Stimulated activated CD4-positive, alpha-beta T cell treated with anti-CD3 and anti-CD28 coated beads, Interleukin-4, amount 100 ng/mL, for 1 hour (primary cell): Measurements from ENCODE around the gene WWC1.

Experiments
- DNase-seq: peaks from one replicate; pipeline ENCODE4 v3.0.0-alpha.2; 2020

WWC1 gene

DNA sequence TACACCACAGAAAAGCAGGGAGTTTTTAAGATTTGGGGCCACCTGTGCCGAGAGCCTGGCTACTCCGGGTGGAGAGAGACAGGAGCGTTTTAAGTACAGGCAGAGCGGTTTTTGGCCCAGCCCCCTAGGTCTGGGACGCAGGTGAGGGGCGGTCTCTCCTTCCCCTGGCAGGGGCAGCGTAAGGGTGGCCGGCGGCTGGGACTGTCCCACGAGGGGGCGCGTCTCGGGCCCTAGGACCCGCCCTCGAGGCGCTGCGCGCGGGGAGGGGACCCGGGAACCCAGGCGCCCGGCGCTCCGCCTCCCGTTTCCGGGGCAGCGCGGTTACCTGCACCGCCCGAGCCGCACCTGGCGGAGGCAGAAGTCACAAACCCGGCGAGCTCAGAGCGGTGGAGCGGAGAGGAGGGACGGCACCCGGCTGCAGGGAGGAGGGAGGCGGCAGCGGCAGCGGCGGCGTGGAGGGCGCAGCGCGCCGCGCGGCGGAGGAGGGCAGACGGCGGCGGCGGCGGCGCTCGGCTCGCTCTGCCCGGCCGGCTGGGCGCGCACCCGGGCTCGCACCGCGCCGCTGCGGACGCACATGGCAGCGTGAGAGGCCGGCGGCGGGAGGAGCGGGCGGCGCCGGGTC, at the start of gene WWC1:
Gene WWC1, plus strand, starts transcription at position 304 of the 622 bp plus-strand sequence. CDS start 508 bp downstream, outside the sequence.
- DNase-seq: peak; percentile 48

DNA sequence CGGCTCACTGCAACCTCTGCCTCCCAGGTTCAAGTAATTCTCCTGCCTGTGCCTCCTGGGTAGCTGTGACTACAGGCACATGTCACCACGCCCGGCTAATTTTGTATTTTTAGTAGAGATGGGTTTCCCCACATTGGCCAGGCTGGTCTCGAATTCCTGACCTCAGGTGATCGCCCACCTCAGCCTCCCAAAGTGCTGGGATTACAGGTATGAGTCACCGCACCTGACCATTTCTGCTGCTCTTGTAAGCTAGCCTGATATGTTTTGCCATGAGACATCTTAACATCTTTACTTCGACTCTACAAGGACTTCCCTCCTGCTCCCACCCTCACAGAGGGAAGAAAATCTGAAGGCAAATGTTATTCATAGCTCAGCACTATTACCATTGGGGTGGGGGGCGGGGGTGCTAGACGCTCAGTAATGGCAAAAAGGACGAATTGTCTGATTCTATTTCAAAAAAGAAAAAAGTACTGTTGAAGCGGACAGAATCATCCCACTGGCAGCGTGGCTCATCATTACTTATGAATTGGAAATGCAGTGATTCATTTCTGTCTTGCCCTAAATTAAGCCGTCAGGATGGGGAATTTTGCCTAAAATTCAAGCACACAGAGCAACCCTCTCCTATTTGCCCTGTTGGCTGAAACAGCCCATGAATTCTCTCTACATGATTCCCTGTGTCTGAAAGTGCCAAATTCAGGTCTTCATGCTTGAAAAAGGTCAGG, 46.4 kb upstream of the WWC1 start:
- DNase-seq: no peak

DNA sequence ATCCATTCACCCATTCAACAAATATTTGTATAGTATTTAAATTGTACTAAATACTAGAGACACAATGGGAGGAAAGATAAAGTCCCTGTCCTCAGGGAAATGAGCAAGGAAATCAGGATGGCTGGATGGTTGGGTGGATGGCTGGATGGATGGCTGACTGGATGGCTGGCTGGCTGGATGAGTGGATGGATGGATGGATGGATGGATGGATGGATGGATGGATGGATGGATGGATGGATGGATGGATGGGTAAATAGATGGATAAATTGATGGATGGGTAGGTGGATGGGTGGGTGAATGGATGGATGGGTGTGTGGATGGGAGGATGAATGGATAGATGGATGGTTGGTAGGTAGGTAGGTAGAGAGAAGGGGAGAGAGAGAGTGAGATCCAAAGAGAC, 41.5 kb upstream of the WWC1 start:
- DNase-seq: no peak

DNA sequence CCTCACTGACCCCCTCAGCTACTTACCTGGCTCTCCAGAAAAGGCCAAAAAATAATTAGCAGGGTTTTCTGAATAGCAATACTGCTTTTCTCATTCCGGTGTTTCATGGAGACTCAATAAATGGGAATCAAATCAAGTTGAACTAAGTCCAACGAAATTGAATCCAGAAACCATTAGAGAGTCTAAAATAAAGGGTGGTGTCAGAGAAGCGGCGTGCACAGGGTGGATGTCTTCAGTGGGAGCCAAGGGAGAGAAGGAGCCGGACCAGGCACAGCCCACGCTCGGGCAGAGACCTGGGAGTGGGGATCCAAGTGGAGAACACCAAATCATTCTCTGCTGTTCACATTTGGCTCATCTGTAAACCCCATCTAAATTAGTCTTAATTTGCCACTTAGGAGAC, 40.2 kb upstream of the WWC1 start:
- no peak for DNase-seq

DNA sequence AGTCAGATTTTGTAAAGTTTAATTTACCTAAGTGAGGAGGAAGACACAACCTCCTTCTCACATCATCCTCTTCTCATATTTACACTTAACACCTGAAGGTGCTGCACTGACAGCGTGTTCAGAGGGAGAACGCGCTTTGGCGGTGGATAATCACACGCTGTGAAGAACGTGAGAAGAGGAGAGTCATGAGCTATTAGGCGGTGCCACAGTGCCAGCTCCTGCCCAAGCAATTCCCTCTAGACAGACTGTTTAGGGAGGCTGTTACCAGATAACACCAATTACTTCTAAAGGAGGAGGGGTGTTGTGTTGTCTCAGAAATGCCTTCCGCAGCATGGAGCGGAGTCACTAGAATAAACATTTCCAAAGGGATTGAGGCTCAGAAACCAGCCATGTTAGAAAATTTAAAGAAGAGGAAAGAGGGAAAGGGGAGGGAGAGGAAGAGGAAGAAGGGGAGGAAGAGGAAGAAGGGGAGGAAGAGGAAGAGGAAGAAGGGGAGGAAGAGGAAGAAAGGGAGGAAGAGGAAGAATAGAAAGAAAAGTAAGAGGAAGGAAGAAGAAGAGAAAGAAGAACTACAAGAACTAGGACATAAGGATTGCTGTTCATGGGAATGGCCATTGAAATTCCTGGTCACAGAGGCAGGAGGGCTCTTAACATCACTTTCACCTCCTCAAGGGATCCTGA, 37.3 kb upstream of the WWC1 start:
- no peak for DNase-seq

DNA sequence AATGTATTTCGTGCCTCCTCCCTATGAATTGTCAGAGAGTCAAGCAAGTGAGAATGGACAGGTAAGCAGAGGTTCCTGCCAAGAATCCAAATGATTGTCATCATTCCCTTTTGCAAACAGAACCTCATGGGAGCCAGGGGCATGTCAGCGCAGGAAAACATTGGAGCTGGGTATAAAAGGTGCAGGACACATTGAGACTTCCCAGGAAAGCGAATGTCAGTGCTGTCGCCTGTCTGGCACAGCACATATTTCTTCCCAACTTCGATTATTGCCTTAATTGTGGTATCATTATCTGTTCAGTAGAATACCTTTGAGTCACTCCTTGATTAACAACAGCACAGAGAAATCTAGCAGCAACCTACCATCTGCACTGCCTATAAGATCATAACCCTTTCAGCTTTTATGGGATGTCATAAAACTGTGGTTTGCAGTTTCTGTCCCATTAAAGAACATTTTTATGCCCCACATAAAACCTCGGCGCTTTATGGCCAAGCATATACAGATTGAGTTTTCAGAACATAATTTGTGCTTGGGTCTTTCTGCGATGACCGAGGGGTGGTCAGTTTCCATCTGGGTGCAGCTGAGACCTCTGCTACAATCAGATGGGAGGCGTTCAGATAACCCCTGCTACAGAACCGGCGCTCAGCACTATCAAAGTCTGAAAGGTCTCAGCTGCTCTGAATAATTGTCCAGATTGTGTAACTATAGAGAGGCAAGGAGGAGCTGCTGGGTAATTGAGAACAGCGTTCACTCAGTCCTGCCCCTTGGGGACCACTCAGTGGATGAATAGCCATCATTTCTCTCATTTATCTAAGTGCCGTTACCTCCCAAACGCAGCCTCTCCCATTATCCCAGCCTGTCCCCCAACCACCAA, 30.9 kb upstream of the WWC1 start:
- DNase-seq: no peak

DNA sequence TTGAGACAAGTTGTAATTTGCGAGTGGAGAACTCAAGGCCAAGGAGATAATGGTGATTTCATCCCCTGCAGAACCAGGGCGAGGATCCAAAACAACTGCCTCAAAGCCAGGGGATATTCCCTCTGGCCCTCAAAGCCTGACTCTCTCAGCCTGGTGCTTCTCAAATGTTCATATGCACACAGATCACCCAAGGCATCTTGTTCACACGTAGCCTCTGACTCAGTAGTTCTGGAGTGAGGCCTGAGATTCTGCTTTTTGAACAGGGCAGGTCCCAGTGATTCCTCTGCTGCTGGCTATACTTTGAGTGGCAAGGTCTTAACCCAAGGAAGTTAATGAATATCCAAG, 30.2 kb upstream of the WWC1 start:
- DNase-seq: no peak

DNA sequence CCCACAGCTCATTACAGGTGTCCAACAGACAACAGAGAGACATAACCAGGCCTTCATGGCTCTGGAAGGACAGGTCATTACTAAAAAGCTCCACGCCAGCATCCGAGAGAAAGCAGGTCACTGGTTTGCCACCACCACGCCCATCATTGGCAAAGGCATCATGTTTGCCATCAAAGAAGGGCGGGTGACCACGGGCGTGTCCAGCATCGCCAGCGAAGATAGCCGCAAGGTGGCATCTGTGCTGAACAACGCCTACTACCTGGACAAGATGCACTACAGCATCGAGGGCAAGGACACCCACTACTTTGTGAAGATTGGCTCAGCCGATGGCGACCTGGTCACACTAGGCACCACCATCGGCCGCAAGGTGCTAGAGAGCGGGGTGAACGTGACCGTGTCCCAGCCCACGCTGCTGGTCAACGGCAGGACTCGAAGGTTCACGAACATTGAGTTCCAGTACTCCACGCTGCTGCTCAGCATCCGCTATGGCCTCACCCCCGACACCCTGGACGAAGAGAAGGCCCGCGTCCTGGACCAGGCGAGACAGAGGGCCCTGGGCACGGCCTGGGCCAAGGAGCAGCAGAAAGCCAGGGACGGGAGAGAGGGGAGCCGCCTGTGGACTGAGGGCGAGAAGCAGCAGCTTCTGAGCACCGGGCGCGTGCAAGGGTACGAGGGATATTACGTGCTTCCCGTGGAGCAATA, 29.3 kb upstream of the WWC1 start:
- no peak for DNase-seq

DNA sequence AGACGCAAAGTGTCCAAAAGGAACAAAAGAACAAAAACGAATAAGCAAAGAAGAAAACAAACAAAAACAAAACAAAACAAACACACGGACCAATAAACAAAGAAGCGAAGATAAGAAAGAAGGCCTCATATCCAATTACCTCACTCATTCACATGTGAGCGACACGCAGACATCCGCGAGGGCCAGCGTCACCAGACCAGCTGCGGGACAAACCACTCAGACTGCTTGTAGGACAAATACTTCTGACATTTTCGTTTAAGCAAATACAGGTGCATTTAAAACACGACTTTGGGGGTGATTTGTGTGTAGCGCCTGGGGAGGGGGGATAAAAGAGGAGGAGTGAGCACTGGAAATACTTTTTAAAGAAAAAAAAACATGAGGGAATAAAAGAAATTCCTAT, 28.3 kb upstream of the WWC1 start:
- no peak for DNase-seq

DNA sequence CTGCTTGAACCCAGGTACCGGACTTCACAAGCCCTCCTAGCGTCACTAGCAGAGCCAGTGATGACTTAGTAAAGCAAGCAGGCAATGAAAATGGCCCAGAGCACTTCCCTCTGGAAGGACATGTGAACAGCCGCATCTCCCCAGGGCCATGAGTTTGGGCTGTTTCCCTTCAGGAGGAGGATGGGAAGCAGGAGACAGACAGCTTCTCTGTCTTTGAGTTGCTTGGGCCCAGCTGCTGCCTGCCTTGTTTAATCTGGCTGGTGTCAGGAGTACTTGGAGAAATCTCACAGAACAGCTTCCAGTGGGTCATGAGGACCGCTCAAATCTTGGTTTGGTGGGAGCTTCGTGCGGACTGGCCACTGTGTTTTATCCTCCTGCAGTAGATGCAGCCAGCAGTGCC, 25.4 kb upstream of the WWC1 start:
- DNase-seq: no peak

DNA sequence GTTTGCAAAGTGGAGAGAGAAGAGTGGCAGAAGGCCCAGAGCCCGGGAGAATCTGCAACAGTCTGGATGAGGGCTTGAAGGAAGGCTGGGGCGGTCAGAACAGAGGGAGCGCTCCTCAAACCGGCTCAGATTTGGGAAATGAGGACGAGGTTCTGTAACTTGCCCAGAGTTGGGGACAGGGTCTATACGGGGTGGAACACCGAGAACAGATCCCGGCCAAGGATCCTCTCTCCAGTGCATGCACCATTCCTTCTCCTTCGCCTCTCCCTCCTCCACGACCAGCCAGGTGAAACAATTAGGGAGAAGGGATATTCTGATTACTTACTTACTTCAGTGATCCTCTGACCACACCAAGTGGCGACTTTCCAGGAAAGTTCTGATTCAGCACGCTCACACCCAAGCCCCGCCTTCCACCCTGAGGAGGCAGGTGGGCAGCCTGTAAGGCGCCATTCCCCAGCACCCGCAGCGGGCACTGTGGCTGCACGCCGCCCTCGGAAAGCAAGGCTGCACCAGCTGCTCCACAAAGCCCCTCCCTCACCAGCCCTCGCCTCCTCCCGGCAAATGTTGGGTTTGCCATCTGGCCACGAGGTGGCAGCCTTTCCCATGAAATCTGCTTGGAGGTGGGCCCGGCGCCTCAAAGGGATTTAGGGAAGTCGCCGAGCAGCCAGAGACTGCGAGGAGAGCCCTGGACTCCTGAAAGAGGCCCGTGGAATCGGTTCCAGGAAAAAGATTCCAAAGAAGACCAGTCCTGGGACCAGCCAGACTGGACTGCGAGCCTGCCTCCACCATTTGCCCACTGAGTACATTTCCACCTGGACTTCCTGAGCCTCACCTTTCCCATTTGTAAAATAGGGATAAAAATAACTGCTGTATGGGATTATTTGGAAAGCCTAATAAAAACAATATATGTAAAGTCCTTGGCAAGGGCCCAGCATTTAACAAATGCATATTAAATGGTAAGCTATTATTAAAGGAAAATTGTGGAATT, 22.2 kb upstream of the WWC1 start:
- peak; percentile 69 for DNase-seq

DNA sequence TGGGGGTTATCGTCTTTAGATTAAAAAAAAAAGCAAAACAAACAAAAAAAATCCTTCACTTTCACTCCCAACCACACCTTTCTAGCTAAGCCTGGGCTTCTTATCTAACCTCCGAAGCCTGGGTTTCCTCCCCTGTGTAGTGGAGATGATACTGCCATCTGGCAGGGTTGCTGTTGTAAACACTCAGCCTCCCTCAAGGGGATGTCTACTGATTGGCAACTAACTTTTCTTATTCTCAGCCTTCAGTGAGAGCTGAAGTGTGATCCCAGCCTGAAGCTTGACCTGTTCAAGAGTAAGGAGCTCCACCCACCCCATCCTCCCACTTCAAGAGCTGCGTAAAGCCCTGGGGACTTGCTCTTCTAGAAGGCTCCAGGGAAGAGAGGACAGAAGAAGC, 21.5 kb upstream of the WWC1 start:
- no peak for DNase-seq

DNA sequence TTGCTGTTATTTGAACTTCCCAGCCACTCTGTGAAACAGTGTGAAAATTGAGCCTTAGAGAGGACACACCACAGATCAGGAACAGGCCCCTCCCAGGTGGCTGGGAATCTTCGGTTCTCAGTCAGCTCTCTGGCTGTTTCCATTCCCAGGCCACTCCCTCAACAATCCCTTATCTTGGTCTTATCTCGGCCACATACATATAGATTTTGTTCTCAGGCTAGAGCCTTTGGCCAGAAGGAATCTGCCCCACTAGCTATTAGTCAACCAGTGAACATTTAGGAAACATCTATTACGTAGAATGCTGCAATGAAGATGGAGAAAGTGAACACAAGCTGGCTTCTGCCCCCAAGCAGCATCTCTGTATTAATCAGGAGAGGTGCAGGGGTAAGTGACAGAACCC, 21.0 kb upstream of the WWC1 start:
- no peak for DNase-seq

DNA sequence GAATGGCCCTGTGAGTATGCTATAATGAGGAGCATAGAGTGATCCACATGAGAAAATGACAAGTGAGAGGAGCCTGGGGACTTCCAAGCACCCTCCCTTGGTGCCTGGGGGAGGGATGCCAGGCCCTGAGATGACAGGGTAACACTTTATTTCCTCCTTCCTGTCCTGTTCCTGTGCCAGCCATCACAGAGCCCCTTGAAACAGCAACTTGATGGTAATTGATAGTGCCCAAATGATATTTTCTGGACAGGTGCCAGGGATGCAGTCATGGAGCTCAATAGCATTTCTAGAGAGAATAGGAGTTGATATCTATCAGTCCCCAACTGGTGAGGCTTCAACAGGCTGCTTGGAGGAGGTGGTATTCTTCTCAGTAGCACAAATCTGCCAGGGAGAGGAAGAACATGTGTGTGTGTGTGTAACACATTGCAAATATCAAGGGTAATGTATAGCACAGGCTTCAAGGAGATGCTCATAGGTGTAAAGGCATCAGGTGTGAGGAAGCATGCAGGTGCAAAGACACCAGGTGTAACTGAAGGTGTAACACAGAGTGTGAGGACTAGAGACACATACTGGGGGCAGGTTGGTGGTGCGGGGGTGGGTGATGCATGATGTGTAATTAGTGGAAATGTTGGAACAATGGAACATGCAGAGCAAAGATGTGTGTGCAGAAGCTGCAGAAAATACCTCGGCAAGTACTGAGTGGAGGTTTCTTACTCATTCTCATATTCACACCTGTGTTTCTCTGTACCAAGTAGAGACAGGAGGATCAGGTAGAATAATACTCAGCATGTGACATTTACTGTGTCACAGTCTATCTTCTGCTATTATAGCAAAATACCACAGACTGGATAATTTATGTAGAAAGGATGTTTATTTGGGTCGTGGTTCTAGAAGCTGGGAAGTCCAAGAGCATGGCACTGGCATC, 18.1 kb upstream of the WWC1 start:
- no peak for DNase-seq

DNA sequence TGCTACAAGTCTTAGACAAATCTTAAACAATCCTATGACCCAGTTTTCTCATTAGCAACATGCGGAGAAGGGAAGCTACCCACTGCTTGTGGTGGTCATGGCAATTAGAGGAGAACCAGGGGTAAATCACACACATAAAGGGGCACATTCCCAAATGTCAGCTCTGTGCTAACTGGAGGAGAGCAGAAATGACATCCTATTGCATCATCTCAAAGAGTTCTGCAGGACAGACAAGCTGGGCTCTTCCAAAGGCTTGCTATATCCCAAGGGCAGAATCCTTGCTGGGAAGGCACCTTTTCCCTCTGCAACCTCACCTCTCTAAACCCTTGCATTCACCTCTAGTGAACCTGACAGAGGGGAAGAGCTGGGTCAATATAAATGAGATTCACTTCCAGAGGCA, 17.0 kb upstream of the WWC1 start:
- no peak for DNase-seq

DNA sequence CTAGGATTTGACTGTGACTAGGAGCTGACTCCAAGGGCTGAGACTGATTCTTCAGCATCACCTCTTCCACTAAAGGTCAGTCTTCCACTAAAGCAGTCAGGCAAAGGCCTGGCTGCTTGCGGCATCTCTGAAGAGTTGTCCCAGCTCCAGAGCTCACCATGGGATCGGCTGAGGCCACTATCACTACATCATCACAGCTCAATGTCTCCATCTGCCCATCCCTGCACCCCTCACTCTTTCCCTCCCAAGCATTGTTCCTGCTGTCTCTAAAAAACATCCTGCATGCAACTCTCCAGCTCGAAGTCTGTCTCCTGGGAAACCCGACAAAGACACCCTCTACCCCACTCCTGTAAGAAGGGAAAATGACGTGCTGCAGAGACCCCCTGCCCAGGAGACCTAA, 15.5 kb upstream of the WWC1 start:
- no peak for DNase-seq

DNA sequence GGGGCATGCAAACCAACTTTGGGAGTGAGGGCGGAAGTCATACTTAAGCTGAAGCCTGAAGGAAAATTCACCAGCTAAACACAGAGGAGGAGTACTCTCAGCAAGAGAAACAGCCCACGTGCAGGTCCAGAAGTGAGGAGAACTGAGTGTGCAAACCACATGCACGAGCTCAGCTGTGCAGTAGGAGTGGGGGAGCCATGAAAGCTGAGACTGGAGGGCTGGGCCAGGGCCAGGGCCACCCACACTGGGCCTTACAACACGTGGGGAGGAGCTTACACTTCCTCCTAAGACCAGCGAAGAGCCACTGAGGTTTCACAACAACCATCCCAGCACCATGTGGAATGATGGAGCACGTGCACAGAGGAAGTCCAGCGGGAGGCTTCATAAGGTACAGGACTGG, 9.3 kb upstream of the WWC1 start:
- no peak for DNase-seq

DNA sequence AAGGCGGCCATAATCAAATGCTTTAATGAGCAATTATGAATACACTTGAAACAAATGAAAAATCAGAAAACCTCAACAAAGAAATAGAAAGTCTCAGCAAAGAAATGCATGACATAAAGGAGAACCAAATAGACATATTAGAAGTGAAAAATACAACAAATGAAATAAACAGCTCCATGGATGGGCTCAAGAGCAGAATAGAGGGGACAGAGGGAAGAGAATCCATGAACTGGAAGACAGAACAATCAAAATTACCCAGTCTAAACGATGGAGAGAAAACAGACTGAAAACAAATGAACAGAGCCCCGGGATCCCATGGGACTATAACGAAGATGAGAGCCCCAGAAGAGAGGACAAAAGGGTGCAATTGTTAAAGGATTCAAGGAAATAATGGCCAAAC, 6.6 kb upstream of the WWC1 start:
- DNase-seq: no peak

DNA sequence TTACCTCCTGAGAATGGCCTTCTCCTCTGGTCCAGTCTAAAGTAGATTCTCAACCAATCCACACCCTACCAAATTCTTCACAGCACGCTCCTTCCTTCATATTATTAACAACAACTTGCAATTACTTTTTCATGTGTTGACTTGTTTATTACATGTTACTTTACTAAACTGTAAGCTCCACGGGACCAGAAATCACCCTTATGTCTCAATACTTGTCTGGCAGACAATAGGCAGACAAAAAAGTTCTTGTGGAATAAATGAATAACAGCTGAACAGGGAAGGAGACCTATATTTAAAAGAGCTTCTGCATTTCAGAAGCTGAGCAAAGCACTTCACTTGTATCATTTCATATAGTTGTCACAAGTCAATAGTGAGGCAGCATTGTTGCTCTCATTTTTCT, 5.7 kb upstream of the WWC1 start:
- DNase-seq: no peak

DNA sequence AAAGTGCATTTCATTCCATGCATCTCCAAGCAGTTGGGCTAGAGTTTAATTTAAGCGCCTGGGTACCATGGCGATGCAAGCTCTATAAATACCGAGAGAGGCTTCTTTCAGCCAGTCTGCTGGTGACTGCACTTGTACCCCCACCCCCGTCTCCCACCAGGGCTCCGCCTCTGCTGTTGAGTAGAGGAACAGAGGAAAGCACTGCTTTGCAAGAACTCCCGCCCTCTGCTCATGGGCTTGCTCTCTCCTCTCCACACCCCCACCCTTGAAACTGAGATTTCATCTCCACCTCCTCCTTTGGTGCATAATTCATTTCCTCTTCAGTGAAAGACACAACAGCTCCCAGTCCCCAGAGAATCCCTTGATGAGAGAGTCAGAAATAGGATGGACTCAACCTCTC, 5.1 kb upstream of the WWC1 start:
- no peak for DNase-seq
